H1 (cell line): Measurements from ENCODE around the gene DNAI2. TPM values are rescaled to one million over a fixed set of nuclear protein-coding genes. Genes with fewer than 3 reads are reported as not detected.

Source experiments
- CTCF ChIA-PET: fragments of 300-600 bp; sonication (Branson Sonifier 250); formaldehyde crosslinking; loops from one replicate; lab custom pipeline; 2021; ENCODE audit not compliant: partially characterized antibody; lab: Charles Lee
- POLR2A ChIA-PET: fragments of 300-600 bp; sonication (Branson Sonifier 250); formaldehyde crosslinking; loops from one replicate; lab custom pipeline; 2021; ENCODE audit warnings: inconsistent platforms; ENCODE audit not compliant: partially characterized antibody; lab: Charles Lee
- DNase-seq, 2 experiments: peaks; one replicate each; pipeline versions ENCODE4 v3.0.0 to v3.0.0-alpha.2; 2010 to 2022; ENCODE audit warnings: low spot score in 2 of 2, low read depth in 1 of 2, mixed read lengths in 1 of 2
- FAIRE-seq: peaks from 2 replicates; lab custom pipeline; 2011; peaks lifted over from hg19 to GRCh38; lab: Jason Lieb, UNC
- H2AFZ ChIP-seq: 2 replicates; pipeline ENCODE4 v1.8.1; 2012; ENCODE audit warnings: low read length, inconsistent platforms
- H2AK5ac ChIP-seq: 2 replicates; pipeline ENCODE4 v1.6.1; 2013; ENCODE audit warnings: low read depth, low read length
- H2BK120ac ChIP-seq: replicated peaks from 2 replicates; pipeline ENCODE3; 2013; ENCODE audit warnings: low read depth, low read length, inconsistent platforms
- H2BK12ac ChIP-seq: 2 replicates; pipeline ENCODE4 v1.6.1; 2013; ENCODE audit warnings: low read depth, low read length
- H2BK15ac ChIP-seq: 2 replicates; pipeline ENCODE4 v1.6.1; 2013; ENCODE audit warnings: low read length
- H2BK20ac ChIP-seq: 2 replicates; pipeline ENCODE4 v1.6.1; 2013; ENCODE audit warnings: low read length
- H2BK5ac ChIP-seq: 2 replicates; pipeline ENCODE4 v1.6.1; 2013; ENCODE audit warnings: low read depth, low read length
- H3K14ac ChIP-seq: 2 replicates; pipeline ENCODE4 v1.6.1; 2013; ENCODE audit warnings: inconsistent platforms; ENCODE audit not compliant: insufficient read length
- H3K18ac ChIP-seq: 2 replicates; pipeline ENCODE4 v1.6.1; 2013; ENCODE audit warnings: low read length; ENCODE audit errors: extremely low read depth
- H3K23ac ChIP-seq: 2 replicates; pipeline ENCODE4 v1.6.1; 2013; ENCODE audit warnings: inconsistent platforms; ENCODE audit not compliant: insufficient read length
- H3K23me2 ChIP-seq: 2 replicates; pipeline ENCODE4 v1.6.1; 2013; ENCODE audit warnings: low read depth, low read length
- H3K27ac ChIP-seq: 2 replicates; pipeline ENCODE4 v1.6.1; 2011; ENCODE audit warnings: low read depth, low read length, inconsistent platforms
- H3K27me3 ChIP-seq, 4 experiments: replicated peaks in 1 of 4; 1 replicate in 1 of 4; 2 replicates in 3 of 4; pipeline versions ENCODE4 v1.6.1 to v1.8.1; 2011 to 2013; ENCODE audit warnings: low read length in 3 of 4, mild to moderate bottlenecking in 3 of 4, inconsistent platforms in 2 of 4, mixed read lengths in 2 of 4, moderate library complexity in 1 of 4; ENCODE audit not compliant: control insufficient read depth in 3 of 4, insufficient read depth in 3 of 4; ENCODE audit errors: extremely low read depth in 1 of 4
- H3K36me3 ChIP-seq, 4 experiments: 2 replicates each; pipeline versions ENCODE4 v1.6.1 to v1.8.1; 2011 to 2013; ENCODE audit warnings: mild to moderate bottlenecking in 4 of 4, low read length in 3 of 4, moderate library complexity in 2 of 4, control low read depth in 1 of 4, inconsistent platforms in 1 of 4; ENCODE audit not compliant: insufficient read depth in 4 of 4, control insufficient read depth in 2 of 4
- H3K4ac ChIP-seq: replicated peaks from 2 replicates; pipeline ENCODE3; 2013; ENCODE audit warnings: low read length, low read depth, mixed read lengths, inconsistent platforms; ENCODE audit not compliant: insufficient read length
- H3K4me1 ChIP-seq, 4 experiments: replicated peaks in 1 of 4; 1 replicate in 1 of 4; 2 replicates in 3 of 4; pipeline versions ENCODE4 v1.6.1 to v1.8.1; 2011 to 2013; ENCODE audit warnings: low read length in 3 of 4, inconsistent platforms in 2 of 4, mixed read lengths in 1 of 4; ENCODE audit not compliant: insufficient read depth in 4 of 4, control insufficient read depth in 3 of 4
- H3K4me2 ChIP-seq, 2 experiments: 2 replicates each; pipeline versions ENCODE4 v1.6.1 to v1.8.1; 2011 to 2013; ENCODE audit warnings: low read depth in 2 of 2, low read length in 2 of 2, control low read depth in 1 of 2, inconsistent platforms in 1 of 2, mild to moderate bottlenecking in 1 of 2; ENCODE audit not compliant: insufficient read depth in 1 of 2
- H3K4me3 ChIP-seq, 4 experiments: fragments of 200-600, 300-600 bp in 1 of 4; sonication (generic), shearing (Covaris generic), sonication (Bioruptor Twin) in 1 of 4; 2 replicates each; pipeline versions ENCODE4 v1.5.1 to v1.8.1; 2011 to 2016; ENCODE audit warnings: low read length in 4 of 4, low read depth in 3 of 4, control low read depth in 2 of 4, inconsistent platforms in 2 of 4, mild to moderate bottlenecking in 2 of 4, mixed read lengths in 1 of 4, moderate library complexity in 1 of 4; ENCODE audit not compliant: insufficient read depth in 2 of 4; ENCODE audit errors: extremely low read depth in 1 of 4
- H3K56ac ChIP-seq: replicated peaks from 2 replicates; pipeline ENCODE3; 2013; ENCODE audit warnings: low read depth, mild to moderate bottlenecking, mixed read lengths, low read length, inconsistent platforms; ENCODE audit not compliant: insufficient read length
- H3K79me1 ChIP-seq: 2 replicates; pipeline ENCODE4 v1.6.1; 2013; ENCODE audit warnings: low read depth, low read length, control low read depth
- H3K79me2 ChIP-seq, 2 experiments: 2 replicates each; pipeline versions ENCODE4 v1.6.1 to v1.8.1; 2012 to 2013; ENCODE audit warnings: low read length in 2 of 2, mild to moderate bottlenecking in 2 of 2, inconsistent platforms in 1 of 2; ENCODE audit not compliant: insufficient read depth in 2 of 2, control insufficient read depth in 1 of 2
- H3K9ac ChIP-seq, 4 experiments: replicated peaks in 1 of 4; 1 replicate in 1 of 4; 2 replicates in 3 of 4; pipeline versions ENCODE4 v1.6.1 to v1.8.1; 2011 to 2013; ENCODE audit warnings: low read depth in 3 of 4, low read length in 3 of 4, control low read depth in 2 of 4, mild to moderate bottlenecking in 2 of 4, moderate library complexity in 2 of 4, inconsistent platforms in 1 of 4; ENCODE audit errors: extremely low read depth in 1 of 4
- H3K9me3 ChIP-seq, 2 experiments: 2 replicates each; pipeline versions ENCODE4 v1.6.1 to v1.8.1; 2012 to 2013; ENCODE audit warnings: mild to moderate bottlenecking in 2 of 2, moderate library complexity in 2 of 2, control low read depth in 1 of 2, inconsistent platforms in 1 of 2, low read depth in 1 of 2, low read length in 1 of 2, mixed read lengths in 1 of 2; ENCODE audit not compliant: insufficient read depth in 2 of 2
- H4K20me1 ChIP-seq, 2 experiments: replicated peaks in 1 of 2; 2 replicates each; pipeline versions ENCODE3 to v1.8.1; 2011 to 2013; ENCODE audit warnings: inconsistent platforms in 2 of 2, low read length in 2 of 2, mild to moderate bottlenecking in 1 of 2; ENCODE audit not compliant: insufficient read depth in 2 of 2, control insufficient read depth in 1 of 2
- H4K5ac ChIP-seq: 2 replicates; pipeline ENCODE4 v1.6.1; 2013; ENCODE audit warnings: low read length, low read depth, mixed read lengths, inconsistent platforms; ENCODE audit not compliant: insufficient read length
- H4K8ac ChIP-seq: 2 replicates; pipeline ENCODE4 v1.8.0; 2013; ENCODE audit warnings: mild to moderate bottlenecking, moderate library complexity, low read length, inconsistent platforms; ENCODE audit not compliant: insufficient read depth; ENCODE audit errors: extremely low read depth
- H4K91ac ChIP-seq: replicated peaks from 2 replicates; pipeline ENCODE3; 2013; ENCODE audit warnings: low read length, mixed read lengths, inconsistent platforms; ENCODE audit not compliant: insufficient read length
- EGR1 ChIP-seq: IDR thresholded peaks from 2 replicates; pipeline ENCODE4 v1.6.1; 2011; ENCODE audit warnings: low read depth, low read length, borderline replicate concordance
- SP2 ChIP-seq: IDR thresholded peaks from 2 replicates; pipeline ENCODE4 v1.6.1; 2012; ENCODE audit warnings: mild to moderate bottlenecking, low read length, inconsistent platforms
- YY1 ChIP-seq: IDR thresholded peaks from 2 replicates; pipeline ENCODE4 v1.6.1; 2011; ENCODE audit warnings: low read depth, mild to moderate bottlenecking, low read length
- WGBS, 2 experiments: shearing (Covaris generic) in 1 of 2; methylation state at CpG; one replicate each; pipeline versions ENCODE4 v1.1.6 to v1.1.7; 2013 to 2015; ENCODE audit warnings: low lambda C conversion rate in 2 of 2, mixed read lengths in 2 of 2, inconsistent platforms in 1 of 2, low coverage in 1 of 2, missing lambda C conversion rate in 1 of 2; ENCODE audit not compliant: insufficient replicate concordance in 2 of 2, insufficient coverage in 1 of 2, insufficient read length in 1 of 2; ENCODE audit errors: extremely low coverage in 1 of 2, missing lambda C conversion rate in 1 of 2; 5-methylcytosine and 5-hydroxymethylcytosine counted together
- polyA plus RNA-seq, 7 experiments: library from polyadenylated mRNA; depleted of rRNA in 3 of 7; stranded (reverse) in 5 of 7; unstranded in 2 of 7; fragments of >200 nt in 5 of 7; fragments of 200-250 nt in 2 of 7; gene quantifications; 1 replicate in 5 of 7; 2 replicates in 1 of 7; 4 replicates in 1 of 7; pipeline versions ENCODE4 v1.2.1 to v1.2.3, GENCODE V29; 2011 to 2013; ENCODE audit warnings: missing spikeins in 2 of 7, mixed read lengths in 2 of 7
- total RNA-seq: library from RNA; stranded (reverse); fragmentation: NEBNext Ultra II Directional; extraction: Animal tissue kit (Norgen Biotek cat#: 25700); gene quantifications from 2 replicates; pipeline ENCODE4 v1.2.1, GENCODE V29; 2021

Gene DNAI2
- total and polyA plus RNA-seq, 2 of the 8 experiments (the other 6 are each of a cell fraction or from before 2014, with no cell fraction given) = 0.08 to 0.15 TPM

- Histone ChIP-seq H3K14ac (no peak overlapping the region), H3K27ac (no peak overlapping the region), H2BK5ac (no peak overlapping the region), H2BK12ac (no peak overlapping the region), H3K23ac (no peak overlapping the region), H3K27me3 (no peaks in the 10 kb centered on the region), H2AK5ac (no peak overlapping the region), H4K8ac (no peak overlapping the region), H3K79me2 (no peaks in the 10 kb centered on the region), H2BK20ac (no peak overlapping the region)
- ChIA-PET POLR2A (interaction anchor here (1.5 to 2.5 kb wide), 3 partner anchors 10 to 31 kb away, joined by 4 to 9 read pairs (median 6); no protein-coding TSS in a partner anchor), CTCF (no interaction called here)
- TF ChIP-seq YY1 = no peak
- no peak for TF ChIP-seq EGR1
- no peak for TF ChIP-seq SP2
- TF ChIP-seq, all 59 proteins: peak for 0
- no peak overlapping the region for H3K56ac ChIP-seq
- no peaks in the 10 kb centered on the region for H3K23me2 ChIP-seq
- H3K4me2 ChIP-seq = no peak overlapping the region
- no peak overlapping the region for H2AFZ ChIP-seq
- no peak for FAIRE-seq
- H3K4ac ChIP-seq = no peak overlapping the region
- no peak overlapping the region for H2BK120ac ChIP-seq
- peaks cover 0 to 13% (median 7%) of the 10 kb centered on the region in 4 experiments; a peak in 5 of 7 replicates for H3K4me1 ChIP-seq
- H4K5ac ChIP-seq = no peak overlapping the region
- H3K18ac ChIP-seq = no peak overlapping the region; the same call in 1 of the 2 replicates
- no peak overlapping the region for H3K9ac ChIP-seq
- no peaks in the 10 kb centered on the region for H3K36me3 ChIP-seq
- no peak for DNase-seq
- no peaks in the 10 kb centered on the region for H3K9me3 ChIP-seq
- no peak overlapping the region for H2BK15ac ChIP-seq
- no peak overlapping the region for H4K91ac ChIP-seq
- H3K79me1 ChIP-seq = no peaks in the 10 kb centered on the region
- no peak overlapping the region for H3K4me3 ChIP-seq
- 88% methylated on average over 19 of the region's 19 CpGs; no CpG with 5 or more reads in 1 of the 2 experiments for WGBS, 2 experiments
- no peaks in the 10 kb centered on the region for H4K20me1 ChIP-seq
These were observed 38.9 kb upstream of the DNAI2 start for GRCh38 chr17:74235040-74235581.
